Measurements from ENCODE around the gene MUC13. TPM values are rescaled to one million over a fixed set of nuclear protein-coding genes. Genes with fewer than 3 reads are reported as not detected.

MUC13 gene
- total RNA-seq, 4 donors from 2014 or later, result 1.7 TPM; not detected in 3

DNA sequence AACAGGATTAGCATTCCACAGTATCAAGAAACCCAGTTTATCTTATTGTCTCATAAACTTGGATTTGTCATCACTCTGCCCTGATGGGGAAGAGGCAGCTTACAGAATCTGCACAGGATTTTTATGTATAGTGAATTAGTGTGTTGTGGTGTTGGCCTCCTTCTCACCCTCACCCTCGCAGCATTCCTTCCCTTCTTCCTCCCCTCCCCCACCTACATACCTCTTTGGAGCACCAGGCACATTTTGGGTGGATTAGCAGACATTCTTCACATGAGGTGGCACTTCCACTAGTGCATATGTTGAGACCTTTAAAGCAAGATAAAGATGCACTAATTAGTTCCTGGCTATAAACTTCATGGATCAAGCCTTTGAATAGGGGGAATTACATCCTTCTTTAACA is 61.3 kb downstream of the MUC13 start:
- peaks cover 0 to 16% of the 10 kb centered on the region in 2 donors for H3K36me3 ChIP-seq
- no peaks in the 10 kb centered on the region for H3K27me3 ChIP-seq
- in situ Hi-C loops (cut with MboI; ENCODE audit: low sequenced_read_pairs in 4 of 4), result no loop called here
- no peaks in the 10 kb centered on the region for H3K9me3 ChIP-seq
- DNase-seq (no peak), ATAC-seq (no peak)
- H3K4me3 ChIP-seq, result no peak overlapping the region
- peaks cover 7 to 15% of the 10 kb centered on the region in 2 donors for H3K4me1 ChIP-seq
- no peak overlapping the region for H3K27ac ChIP-seq
- TF ChIP-seq POLR2A (IDR thresholded peaks at IDR 0.05), result no peak
- no peak for TF ChIP-seq CTCF (IDR thresholded peaks at IDR 0.05 in 4 of 5, conservative IDR thresholded peaks at IDR 0.05 in 1 of 5)
- intact Hi-C loops (cut with DNase I; ENCODE audit: low total_unique reads), result no loop called here

- H3K27me3 ChIP-seq, result no peaks in the 10 kb centered on the region
- H3K36me3 ChIP-seq, result peaks cover 0 to 13% of the 10 kb centered on the region in 2 donors
- no peak overlapping the region for H3K27ac ChIP-seq
- no peak overlapping the region for H3K4me3 ChIP-seq
- DNase-seq (no peak), ATAC-seq (no peak)
- intact Hi-C loops (cut with DNase I; ENCODE audit: low total_unique reads), result no loop called here
- H3K9me3 ChIP-seq, result no peaks in the 10 kb centered on the region
- no peak for TF ChIP-seq POLR2A (IDR thresholded peaks at IDR 0.05)
- TF ChIP-seq CTCF (IDR thresholded peaks at IDR 0.05 in 4 of 5, conservative IDR thresholded peaks at IDR 0.05 in 1 of 5), result no peak
- no peaks in the 10 kb centered on the region for H3K4me1 ChIP-seq
- in situ Hi-C loops (cut with MboI; ENCODE audit: low sequenced_read_pairs in 4 of 4), result no loop called here
These were observed 67.0 kb downstream of the MUC13 start for GRCh38 chr3:124867511-124867910.

DNA sequence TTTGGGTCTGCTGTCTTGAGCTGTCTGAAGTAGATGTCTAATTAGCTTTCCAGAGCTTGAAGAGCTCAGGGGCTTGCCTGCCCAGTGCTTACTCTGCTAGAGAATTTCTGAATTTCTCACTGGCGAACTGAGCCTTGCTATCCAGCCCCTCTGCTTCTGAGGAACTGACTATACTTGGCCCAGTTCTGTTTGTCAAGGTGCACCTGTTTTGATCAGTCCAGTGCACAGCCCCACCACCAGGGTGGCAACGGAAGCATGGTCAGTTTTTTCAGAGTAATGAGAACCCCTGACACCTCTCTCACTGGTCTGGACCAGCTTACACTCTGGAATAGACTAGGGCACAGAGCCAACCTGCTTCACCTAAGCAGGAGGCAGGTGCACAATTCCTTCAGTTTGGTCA is 72.5 kb downstream of the MUC13 start:
- Histone ChIP-seq H3K36me3 (peaks cover 0 to under 1% of the 10 kb centered on the region in 2 donors), H3K27ac (peak overlapping the region in 3 of 4 donors; percentile 4 to 36 (median 33)), H3K4me3 (no peak overlapping the region), H3K4me1 (peaks cover 10 to 12% of the 10 kb centered on the region in 2 donors), H3K27me3 (no peaks in the 10 kb centered on the region), H3K9me3 (no peaks in the 10 kb centered on the region)
- intact Hi-C loops (cut with DNase I; ENCODE audit: low total_unique reads) (no loop called here), in situ Hi-C loops (cut with MboI; ENCODE audit: low sequenced_read_pairs in 4 of 4) (no loop called here)
- no peak for DNase-seq
- ATAC-seq, result no peak
- TF ChIP-seq CTCF (IDR thresholded peaks at IDR 0.05 in 4 of 5, conservative IDR thresholded peaks at IDR 0.05 in 1 of 5) (no peak), POLR2A (IDR thresholded peaks at IDR 0.05) (no peak)

DNA sequence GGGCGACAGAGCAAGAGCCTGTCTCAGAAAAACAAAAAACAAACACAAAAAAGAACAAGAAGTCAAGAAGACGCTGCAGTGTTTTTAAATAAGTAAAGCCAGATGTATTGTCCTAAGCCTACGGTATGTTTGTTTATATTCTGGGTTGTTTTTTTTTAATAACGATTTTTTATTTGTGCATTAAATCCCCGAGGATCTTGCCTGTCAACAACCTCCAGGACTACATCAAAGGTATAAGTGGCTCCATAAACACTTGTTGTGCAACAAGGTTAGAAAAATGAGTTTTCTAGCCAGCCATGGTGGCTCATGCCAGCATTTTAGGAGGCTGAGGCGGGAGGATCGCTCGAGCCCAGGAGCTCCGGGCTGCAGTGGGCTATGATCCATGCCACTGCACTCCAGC is 73.5 kb downstream of the MUC13 start:
- intact Hi-C loops (cut with DNase I; ENCODE audit: low total_unique reads) (no loop called here), in situ Hi-C loops (cut with MboI; ENCODE audit: low sequenced_read_pairs in 4 of 4) (no loop called here)
- Histone ChIP-seq H3K4me3 (no peak overlapping the region), H3K36me3 (peaks cover 0 to 9% of the 10 kb centered on the region in 2 donors), H3K27ac (peak overlapping the region; percentile 14 to 69 (median 58)), H3K27me3 (no peaks in the 10 kb centered on the region), H3K4me1 (peaks cover 10 to 12% of the 10 kb centered on the region in 2 donors), H3K9me3 (no peaks in the 10 kb centered on the region)
- TF ChIP-seq CTCF (IDR thresholded peaks at IDR 0.05 in 4 of 5, conservative IDR thresholded peaks at IDR 0.05 in 1 of 5) (no peak), POLR2A (IDR thresholded peaks at IDR 0.05) (no peak)
- peak in 1 of 2 donors; percentile 15 for ATAC-seq
- no peak for DNase-seq

DNA sequence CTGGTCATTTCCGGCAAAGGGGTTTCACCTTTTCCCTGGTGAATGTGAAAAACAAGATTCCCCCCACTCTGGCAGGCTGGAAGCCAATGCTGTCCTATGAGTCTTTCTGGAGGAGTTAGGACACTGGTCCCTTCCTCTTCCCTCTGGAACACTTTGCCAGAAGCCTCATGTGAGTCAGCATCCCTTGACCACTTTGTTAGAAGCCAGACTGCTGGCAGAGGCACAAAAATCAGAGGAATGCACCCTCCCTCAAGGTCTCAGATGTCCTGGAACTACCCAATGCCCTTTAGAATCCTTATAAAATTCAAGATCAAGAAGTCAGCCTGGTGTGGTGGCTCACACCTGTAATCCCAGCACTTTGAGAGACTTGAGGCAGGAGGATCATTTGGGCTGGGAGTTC is 74.0 kb downstream of the MUC13 start:
- peak; percentile 96 to 97 for ATAC-seq
- peaks cover 0 to 9% of the 10 kb centered on the region in 2 donors for H3K36me3 ChIP-seq
- intact Hi-C loops (cut with DNase I; ENCODE audit: low total_unique reads) (no loop called here), in situ Hi-C loops (cut with MboI; ENCODE audit: low sequenced_read_pairs in 4 of 4) (no loop called here)
- no peak overlapping the region for H3K4me3 ChIP-seq
- no peaks in the 10 kb centered on the region for H3K27me3 ChIP-seq
- DNase-seq, result peak; percentile 79 to 87
- peak overlapping the region; percentile 14 to 69 (median 58) for H3K27ac ChIP-seq
- no peaks in the 10 kb centered on the region for H3K9me3 ChIP-seq
- peaks cover 10 to 12% of the 10 kb centered on the region in 2 donors for H3K4me1 ChIP-seq
- TF ChIP-seq CTCF (IDR thresholded peaks at IDR 0.05 in 4 of 5, conservative IDR thresholded peaks at IDR 0.05 in 1 of 5) (no peak), POLR2A (IDR thresholded peaks at IDR 0.05) (no peak)

All from gastrocnemius medialis (tissue), 4 donors.